Measurements from ENCODE around the gene CD44.

Gene CD44

GRCh38 chr11:35241083-35241482 lies 102.1 kb downstream of the CD44 start:
- DNase-seq: no peak

DNA sequence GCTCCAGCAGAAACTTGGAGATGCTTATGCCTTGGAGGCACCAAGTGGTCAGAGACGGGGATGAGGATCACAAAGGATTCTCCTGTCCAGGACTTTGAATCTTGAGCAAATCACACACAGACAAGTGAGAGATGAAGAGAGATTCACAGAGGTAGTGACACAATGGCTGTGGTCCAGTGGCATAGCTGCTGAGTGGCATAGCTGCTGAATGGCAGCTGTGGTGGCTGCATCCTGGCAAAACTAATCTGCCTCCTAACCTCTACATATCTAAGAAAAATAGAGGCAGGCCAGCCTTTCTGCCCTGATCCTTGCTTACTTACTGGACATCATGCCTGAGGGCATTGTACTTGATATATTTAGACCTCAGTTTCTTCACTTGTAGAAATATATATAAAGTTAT lies 102.6 kb downstream of the CD44 start:
- no peak for DNase-seq

- DNase-seq: no peak
These were observed 103.7 kb downstream of the CD44 start for GRCh38 chr11:35242412-35243242.

DNA sequence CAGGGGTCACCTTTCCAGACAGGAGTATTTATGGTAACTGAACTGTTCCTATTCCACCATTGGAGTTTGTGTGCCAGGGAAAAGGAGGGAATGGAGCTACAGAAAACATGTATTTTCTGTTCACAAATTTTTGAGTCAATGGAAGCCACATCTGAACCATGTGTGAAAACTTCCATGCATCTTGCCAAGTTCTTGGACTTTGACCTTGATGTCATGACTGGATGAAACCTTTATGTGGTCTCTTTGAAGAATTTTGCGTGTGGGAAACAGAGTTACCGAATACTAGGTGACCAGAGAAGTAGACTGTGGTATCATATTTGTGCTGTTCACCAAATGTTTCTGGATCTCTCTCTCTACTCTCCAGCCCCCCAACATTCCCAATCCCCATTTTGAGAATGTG lies 104.8 kb downstream of the CD44 start:
- no peak for DNase-seq

DNA sequence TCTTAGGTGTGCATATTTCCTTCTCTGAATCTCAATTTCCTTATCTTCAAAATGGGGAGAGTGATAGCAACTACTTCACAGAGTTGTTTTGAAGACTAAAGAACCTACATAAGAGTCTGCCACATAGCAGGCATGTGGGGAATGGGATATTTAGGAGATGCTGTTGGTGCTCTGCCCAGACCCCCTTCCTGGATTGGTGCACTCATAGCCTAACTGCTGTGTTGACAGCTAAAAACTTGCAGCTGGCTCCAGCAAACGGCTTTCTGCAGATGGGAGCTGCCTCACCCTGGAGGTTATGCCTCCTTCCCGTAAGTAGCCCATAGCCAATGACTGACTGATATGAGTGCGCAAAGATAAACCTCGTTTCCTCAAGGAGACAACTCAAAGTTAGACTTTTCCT lies 106.1 kb downstream of the CD44 start:
- DNase-seq: no peak

GRCh38 chr11:35245786-35246185 lies 106.8 kb downstream of the CD44 start:
- no peak for DNase-seq

DNA sequence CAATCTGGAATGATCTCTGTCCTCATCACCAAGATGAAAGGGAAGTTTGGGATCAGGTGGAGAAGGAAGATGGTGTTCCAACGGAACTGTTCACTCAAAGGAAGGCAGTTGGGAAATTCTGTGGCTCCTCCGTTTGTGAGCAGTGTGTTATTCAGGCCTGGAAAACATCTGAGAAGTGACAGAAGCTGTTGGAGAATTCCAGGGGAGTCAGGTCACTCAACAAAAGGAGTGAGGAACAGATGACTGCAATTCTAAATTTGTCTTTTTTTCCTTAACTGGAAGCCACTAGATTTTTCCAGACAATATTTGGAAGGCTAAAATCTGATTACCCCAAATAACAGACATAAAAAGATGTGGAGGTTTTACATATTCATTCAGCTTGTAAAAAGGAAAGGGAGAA lies 107.8 kb downstream of the CD44 start:
- DNase-seq: peak; percentile 72

- no peak for DNase-seq
These were observed 108.5 kb downstream of the CD44 start for GRCh38 chr11:35247428-35247827.

DNA sequence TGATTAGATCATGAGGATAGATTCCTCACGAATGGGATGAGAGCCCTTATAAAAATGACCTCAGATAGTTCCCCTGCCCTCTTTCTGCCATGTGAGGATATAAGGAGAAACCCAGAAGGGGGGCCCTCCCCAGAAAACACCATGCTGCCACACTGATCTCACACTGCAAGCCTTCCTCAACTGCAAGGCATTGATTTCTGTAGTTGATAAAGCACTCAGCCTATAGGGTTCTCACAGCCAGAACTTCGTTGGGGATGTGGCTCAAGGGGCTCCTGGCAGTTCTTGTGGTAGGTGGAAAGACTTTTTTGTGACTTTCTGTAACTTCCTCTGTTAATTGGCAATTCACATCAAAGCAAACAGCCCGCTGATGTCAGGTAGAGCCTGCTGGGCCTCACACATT lies 108.9 kb downstream of the CD44 start:
- no peak for DNase-seq

DNA sequence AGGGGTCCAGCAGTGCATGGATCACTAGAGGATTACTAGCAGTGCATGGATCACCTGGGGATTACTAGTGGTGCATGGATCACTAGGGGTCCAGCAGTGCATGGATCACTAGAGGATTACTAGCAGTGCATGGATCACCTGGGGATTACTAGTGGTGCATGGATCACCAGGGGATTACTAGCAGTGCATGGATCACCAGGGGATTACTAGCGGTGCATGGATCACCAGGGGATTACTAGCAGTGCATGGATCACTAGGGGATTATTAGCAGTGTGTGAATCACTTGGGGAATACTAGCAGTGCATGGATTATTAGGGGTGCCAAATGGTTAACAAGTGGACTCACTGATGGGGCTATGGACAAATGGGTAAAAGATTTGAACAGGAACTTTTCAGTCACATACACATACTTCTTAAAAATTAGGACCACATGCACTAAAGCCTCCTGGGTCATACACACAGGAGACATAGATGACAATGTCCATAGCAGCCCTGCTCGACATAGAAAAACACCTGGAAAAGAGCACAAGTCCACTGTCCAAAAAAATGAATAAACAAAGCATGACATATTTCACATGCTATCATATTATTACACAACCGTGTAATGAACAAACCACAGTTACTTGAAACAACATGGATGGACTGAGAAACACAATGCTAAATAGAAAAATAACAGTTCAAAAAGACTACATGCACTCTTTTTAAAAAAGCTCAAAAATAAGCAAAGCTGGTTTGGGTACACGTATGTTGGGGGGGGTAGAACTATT lies 109.8 kb downstream of the CD44 start:
- no peak for DNase-seq

DNA sequence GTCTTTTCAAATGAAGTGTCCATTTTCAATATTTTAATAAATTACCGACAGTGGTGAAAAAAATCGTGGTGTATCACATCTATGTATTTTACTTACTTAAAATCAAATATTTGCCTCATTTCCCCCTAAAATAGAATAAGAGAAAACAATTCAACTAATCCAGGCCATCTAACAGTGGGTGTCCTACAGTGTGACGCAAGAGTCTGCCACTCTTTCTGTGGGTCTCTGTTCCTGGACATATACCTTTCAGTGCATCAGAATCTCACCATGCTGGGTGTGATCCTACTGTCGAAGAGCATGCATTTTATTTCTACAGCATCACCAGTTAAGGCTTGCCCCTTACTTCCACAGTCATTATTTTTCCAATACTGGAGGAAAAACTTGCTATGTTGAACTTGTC lies 111.2 kb downstream of the CD44 start:
- DNase-seq: no peak

- no peak for DNase-seq
These were observed 111.7 kb downstream of the CD44 start for GRCh38 chr11:35250621-35251020.

- DNase-seq: peak; percentile 33
These were observed 114.3 kb downstream of the CD44 start for GRCh38 chr11:35253237-35253636.

DNA sequence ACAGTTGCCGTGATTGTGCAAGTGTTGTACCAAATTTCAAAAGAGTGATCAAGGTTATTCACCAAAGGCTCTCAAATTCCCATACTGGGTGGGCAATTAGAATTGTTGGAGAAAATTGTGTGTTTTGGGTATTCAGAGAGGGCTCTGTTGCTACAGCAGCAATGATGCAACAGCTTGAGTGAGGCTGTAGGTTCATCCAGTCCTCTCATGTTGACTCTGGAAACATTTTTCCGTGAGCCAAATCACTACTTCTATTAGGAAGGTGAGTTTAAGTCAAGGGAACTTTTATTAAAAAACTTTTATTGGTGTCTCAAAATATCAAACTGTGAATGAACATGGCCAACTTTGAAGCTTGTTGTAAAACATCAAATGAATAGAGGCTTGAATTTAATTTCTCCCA lies 116.5 kb downstream of the CD44 start:
- DNase-seq: no peak

DNA sequence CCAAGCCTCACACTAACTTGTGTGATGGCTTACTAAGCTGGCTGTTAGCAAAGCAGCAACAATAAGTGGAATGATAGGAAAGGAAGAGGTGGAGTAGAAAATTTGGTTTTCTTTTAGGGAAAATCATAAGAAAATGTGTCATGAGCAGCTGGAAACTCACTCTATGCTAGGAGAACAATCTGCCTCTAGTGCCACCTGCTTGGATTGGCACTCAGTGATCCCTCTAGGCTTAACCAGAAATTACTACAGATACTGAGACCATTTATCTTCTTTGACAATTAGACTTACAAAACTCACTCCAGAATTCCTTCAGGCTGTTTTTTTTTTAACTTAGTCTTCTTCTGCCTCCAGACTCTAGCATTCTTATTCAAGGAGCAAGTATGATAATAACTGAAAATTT lies 117.3 kb downstream of the CD44 start:
- no peak for DNase-seq

DNA sequence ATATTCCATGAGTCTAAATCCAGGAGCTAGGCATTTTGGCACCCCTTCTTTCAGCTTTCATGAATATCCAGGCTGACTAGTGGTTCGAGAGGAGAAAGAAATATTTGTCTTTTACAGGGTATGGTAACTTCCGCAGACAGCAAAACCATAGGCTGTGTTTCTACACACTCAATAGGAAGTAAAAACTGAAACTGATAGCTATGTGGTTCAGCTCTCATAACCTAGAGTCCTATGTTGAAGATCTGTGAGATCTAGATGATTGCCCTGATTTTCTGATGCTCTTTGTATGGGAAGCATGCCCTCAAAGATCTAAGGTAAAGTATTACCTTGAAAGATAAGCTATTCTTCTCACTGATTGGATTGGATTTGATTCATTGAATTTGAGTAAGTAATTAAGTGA lies 118.3 kb downstream of the CD44 start:
- no peak for DNase-seq

DNA sequence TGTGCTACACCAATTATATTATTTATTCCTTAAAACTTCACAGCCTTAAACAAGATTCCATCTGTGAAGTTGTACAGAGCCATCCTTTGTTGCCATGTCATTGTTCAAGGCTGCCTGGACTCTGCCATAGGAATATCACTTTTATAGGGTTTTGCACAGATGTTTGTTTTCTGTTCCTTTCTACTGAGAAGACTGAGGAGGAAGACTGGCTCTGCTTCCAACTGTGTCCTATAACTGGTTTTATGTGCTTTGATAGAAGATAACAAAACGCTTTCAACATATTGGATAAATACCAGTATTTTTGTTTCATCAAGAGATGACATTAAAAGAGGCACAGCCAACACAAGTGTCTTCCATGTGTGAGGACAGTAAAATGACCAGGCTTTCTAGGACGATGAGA lies 120.6 kb downstream of the CD44 start:
- DNase-seq: no peak

- peak; percentile 91 for DNase-seq
These were observed 121.5 kb downstream of the CD44 start for GRCh38 chr11:35260342-35260985.

GRCh38 chr11:35261197-35261596 lies 122.2 kb downstream of the CD44 start:
- no peak for DNase-seq

DNA sequence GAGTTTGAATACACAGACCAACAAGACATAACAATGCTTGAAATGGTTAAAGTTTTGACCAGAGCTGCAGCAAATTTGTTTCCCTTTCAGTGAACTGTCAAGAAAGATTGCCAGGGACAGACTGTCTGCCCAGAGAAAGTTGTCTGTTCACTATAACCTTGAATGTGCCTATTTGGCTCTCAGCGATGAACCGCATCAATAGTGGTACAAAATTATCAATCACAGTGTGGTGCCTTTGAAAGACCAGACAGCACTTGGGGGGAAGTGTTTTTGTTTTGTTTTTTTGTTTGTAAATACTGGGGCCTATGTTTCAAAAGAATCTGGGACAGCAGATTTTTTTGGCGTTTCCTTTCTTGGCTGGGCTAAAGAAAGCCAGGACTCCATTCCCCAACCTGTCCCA lies 123.1 kb downstream of the CD44 start:
- no peak for DNase-seq

DNA sequence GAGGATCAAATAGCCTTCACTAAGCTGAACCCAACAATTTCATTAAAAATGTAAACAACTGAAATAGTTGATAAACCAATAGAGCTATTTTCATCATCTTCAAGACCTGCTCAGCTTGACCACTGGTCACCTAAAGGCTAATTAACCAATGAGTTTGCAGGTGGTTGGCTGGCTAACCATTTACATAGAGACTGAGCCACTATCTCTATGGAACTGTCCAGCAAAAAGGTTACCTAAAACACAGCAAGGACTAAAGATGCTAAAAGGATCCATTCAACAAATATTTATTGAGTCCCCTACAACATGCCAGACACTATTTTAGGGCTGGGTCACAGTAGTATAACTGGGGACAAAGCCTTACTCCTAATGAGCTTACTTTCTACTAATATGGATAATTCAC lies 123.8 kb downstream of the CD44 start:
- DNase-seq: no peak

DNA sequence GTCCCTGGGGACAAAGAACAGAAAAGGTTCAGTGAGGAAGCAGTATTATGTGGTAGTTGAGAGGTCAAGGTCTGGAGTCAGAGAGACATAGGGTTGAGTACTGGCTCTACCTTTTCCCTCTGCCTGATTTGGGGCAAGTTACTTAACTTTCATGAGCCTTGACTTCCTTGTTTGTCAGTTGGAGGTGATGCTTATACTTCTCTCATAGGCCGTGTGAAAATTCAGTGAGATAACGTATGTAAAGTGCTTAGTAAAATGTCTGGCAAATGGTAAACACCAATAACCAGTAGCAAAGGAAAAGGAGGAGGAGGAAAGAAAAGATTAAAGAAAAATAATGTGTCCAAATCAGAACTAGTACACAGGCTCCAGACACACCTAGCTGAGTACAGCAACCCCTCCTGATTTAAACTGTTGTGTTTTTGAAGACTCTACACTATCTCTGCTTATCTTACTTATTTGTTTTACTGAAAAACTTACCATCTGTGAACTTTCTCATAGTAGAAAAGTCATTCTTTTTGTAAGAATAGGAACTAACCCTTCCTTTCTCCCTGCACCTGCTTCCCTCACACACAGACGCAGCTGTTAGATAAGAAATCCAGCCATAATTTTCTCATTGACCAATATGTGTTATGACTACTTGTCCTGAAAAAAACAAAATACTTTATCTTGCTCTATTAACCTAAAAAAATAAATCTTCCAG lies 126.9 kb downstream of the CD44 start:
- DNase-seq: no peak

GRCh38 chr11:35267504-35267903 lies 128.5 kb downstream of the CD44 start:
- DNase-seq: peak; percentile 77
